OCI-LY7 (cell line): Measurements from ENCODE around the gene SH3BP1. TPM values are rescaled to one million over a fixed set of nuclear protein-coding genes. Genes with fewer than 3 reads are reported as not detected.

Experiments
- BruUV-seq: library from RNA; stranded (reverse); fragments of 400-500 nt; replicated peaks from 2 replicates; lab custom pipeline; 2021; lab: Mats Ljungman, UMichigan
- CTCF ChIA-PET: fragments of 300-600 bp; sonication (Branson Sonifier 250); formaldehyde crosslinking; loops from one replicate; lab custom pipeline; 2022; ENCODE audit warnings: antibody characterized with exemption; ENCODE audit not compliant: unreplicated experiment; lab: Charles Lee
- POLR2A ChIA-PET: fragments of 300-600 bp; sonication (Branson Sonifier 250); formaldehyde crosslinking; loops from one replicate; lab custom pipeline; 2022; ENCODE audit warnings: antibody characterized with exemption; lab: Charles Lee
- DNase-seq: peaks from one replicate; pipeline ENCODE4 v3.0.0-alpha.2; 2015; ENCODE audit warnings: low spot score
- H2AFZ ChIP-seq: fragments of 200-600 bp; sonication (generic), shearing (Covaris generic); 2 replicates; pipeline ENCODE4 v1.6.1; 2014; ENCODE audit warnings: mild to moderate bottlenecking, antibody characterized with exemption, low read length, moderate library complexity
- H3K27ac ChIP-seq: fragments of 200-600 bp; sonication (generic); 2 replicates; pipeline ENCODE4 v1.5.1; 2014; ENCODE audit warnings: mixed run types, low read depth, mild to moderate bottlenecking, moderate library complexity, low read length, inconsistent platforms; ENCODE audit not compliant: poor library complexity, severe bottlenecking
- H3K36me3 ChIP-seq: fragments of 200-600 bp; sonication (generic); 2 replicates; pipeline ENCODE4 v1.6.1; 2014; ENCODE audit warnings: mild to moderate bottlenecking, antibody characterized with exemption, low read length, moderate library complexity, mixed read lengths; ENCODE audit not compliant: insufficient read depth
- H3K4me1 ChIP-seq: fragments of 200-600 bp; sonication (generic); 2 replicates; pipeline ENCODE4 v1.5.1; 2014; ENCODE audit warnings: mild to moderate bottlenecking, low read length; ENCODE audit not compliant: insufficient read depth, poor library complexity, severe bottlenecking
- H3K4me2 ChIP-seq: fragments of 200-600 bp; sonication (generic); 2 replicates; pipeline ENCODE4 v1.6.1; 2014; ENCODE audit warnings: mild to moderate bottlenecking, low read length
- H3K4me3 ChIP-seq: fragments of 200-600 bp; sonication (generic); 2 replicates; pipeline ENCODE4 v1.5.1; 2014; ENCODE audit warnings: mild to moderate bottlenecking, low read depth, low read length; ENCODE audit not compliant: poor library complexity, severe bottlenecking
- H3K79me2 ChIP-seq: fragments of 200-600 bp; sonication (generic); 2 replicates; pipeline ENCODE4 v1.6.1; 2016; ENCODE audit warnings: low read depth, mild to moderate bottlenecking, low read length, moderate library complexity, mixed read lengths; ENCODE audit not compliant: insufficient read depth
- H3K9me2 ChIP-seq: fragments of 200-600 bp; sonication (generic); 2 replicates; pipeline ENCODE4 v1.6.1; 2016; ENCODE audit warnings: mild to moderate bottlenecking, low read length, mixed read lengths; ENCODE audit not compliant: insufficient read depth
- H3K9me3 ChIP-seq: fragments of 200-600 bp; sonication (generic); 2 replicates; pipeline ENCODE4 v1.6.1; 2014; ENCODE audit warnings: mild to moderate bottlenecking, mixed run types, low read length, mixed read lengths
- H4K20me1 ChIP-seq: fragments of 200-600 bp; sonication (generic); 2 replicates; pipeline ENCODE4 v1.6.1; 2014; ENCODE audit warnings: mild to moderate bottlenecking, antibody characterized with exemption, low read length, moderate library complexity, mixed read lengths; ENCODE audit not compliant: insufficient read depth
- EZH2phosphoT487 ChIP-seq: fragments of 200-600 bp; sonication (generic); IDR thresholded peaks from 2 replicates; pipeline ENCODE4 v1.6.1; 2018; ENCODE audit warnings: low read depth, borderline replicate concordance, mild to moderate bottlenecking, mixed run types, antibody characterized with exemption, low read length, moderate library complexity, mixed read lengths
- intact Hi-C: fragments of 100-400 bp; cut with micrococcal nuclease; formaldehyde crosslinking; loops from one replicate; pipeline ENCODE4 v1.10.0; 2022; ENCODE audit not compliant: unreplicated experiment
- total RNA-seq, 2 experiments: library from RNA; depleted of rRNA in 1 of 2; stranded (reverse); fragments of >200 nt in 1 of 2; shearing (Covaris generic) in 1 of 2; gene quantifications; 2 replicates each; pipeline ENCODE4 v1.2.3, GENCODE V29; 2014 to 2022
- TF ChIP-seq, protein P1 (sequence below): fragments of 200-600 bp; sonication (generic); conservative IDR thresholded peaks from 2 replicates; pipeline ENCODE4 v1.5.1; 2014; ENCODE audit warnings: mild to moderate bottlenecking, antibody characterized with exemption, low read length, moderate library complexity, mixed read lengths

Gene SH3BP1
- total RNA-seq, 2 experiments from 2014 or later = 15.3 to 48.4 TPM

DNA sequence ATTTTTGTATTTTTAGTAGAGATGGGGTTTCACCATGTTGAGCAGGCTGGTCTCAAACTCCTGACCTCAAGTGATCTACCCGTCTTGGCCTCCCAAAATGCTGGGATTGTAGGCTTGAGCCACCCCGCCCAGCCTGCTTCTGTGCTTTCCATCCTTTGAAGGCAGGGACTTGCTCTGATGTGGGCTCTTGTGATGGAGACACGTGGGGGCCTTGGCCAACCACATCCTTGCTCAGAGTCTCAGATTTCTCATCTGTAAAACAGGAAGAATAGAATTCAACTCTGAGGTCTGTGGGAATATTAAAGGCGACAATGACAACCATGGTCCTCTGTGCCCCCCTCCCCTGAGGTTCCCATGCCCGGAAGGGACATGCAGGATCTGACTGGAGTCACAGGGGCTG is 34.6 kb upstream of the SH3BP1 start:
- Histone ChIP-seq H3K4me3 (no peak overlapping the region), H2AFZ (peak overlapping the region; percentile 89), H3K9me2 (no peaks in the 10 kb centered on the region), H3K9me3 (no peaks in the 10 kb centered on the region), H3K79me2 (peaks cover 10% of the 10 kb centered on the region), H3K4me1 (peaks cover 34% of the 10 kb centered on the region), H3K4me2 (peak overlapping the region; percentile 30), H3K36me3 (no peaks in the 10 kb centered on the region), H4K20me1 (no peaks in the 10 kb centered on the region), H3K27ac (no peak overlapping the region)
- no TSS peak for BruUV-seq
- ChIA-PET CTCF (interaction anchor here (1.6 kb wide), 1 partner anchor 12 kb away, joined by 5 read pairs; no protein-coding TSS in a partner anchor), POLR2A (no interaction called here)
- intact Hi-C loops = loop anchor here (5.0 kb wide), 2 partner anchors 37 to 72 kb away; partner anchors contain the start of gene LGALS1
- DNase-seq = peak; percentile 41
- TF ChIP-seq EZH2phosphoT487 = no peak
- TF ChIP-seq, protein P1, sequence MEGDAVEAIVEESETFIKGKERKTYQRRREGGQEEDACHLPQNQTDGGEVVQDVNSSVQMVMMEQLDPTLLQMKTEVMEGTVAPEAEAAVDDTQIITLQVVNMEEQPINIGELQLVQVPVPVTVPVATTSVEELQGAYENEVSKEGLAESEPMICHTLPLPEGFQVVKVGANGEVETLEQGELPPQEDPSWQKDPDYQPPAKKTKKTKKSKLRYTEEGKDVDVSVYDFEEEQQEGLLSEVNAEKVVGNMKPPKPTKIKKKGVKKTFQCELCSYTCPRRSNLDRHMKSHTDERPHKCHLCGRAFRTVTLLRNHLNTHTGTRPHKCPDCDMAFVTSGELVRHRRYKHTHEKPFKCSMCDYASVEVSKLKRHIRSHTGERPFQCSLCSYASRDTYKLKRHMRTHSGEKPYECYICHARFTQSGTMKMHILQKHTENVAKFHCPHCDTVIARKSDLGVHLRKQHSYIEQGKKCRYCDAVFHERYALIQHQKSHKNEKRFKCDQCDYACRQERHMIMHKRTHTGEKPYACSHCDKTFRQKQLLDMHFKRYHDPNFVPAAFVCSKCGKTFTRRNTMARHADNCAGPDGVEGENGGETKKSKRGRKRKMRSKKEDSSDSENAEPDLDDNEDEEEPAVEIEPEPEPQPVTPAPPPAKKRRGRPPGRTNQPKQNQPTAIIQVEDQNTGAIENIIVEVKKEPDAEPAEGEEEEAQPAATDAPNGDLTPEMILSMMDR = no peak

GRCh38 chr22:37607010-37607934 is 32.2 kb upstream of the SH3BP1 start:
- H3K36me3 ChIP-seq = peaks cover 17% of the 10 kb centered on the region
- H4K20me1 ChIP-seq = no peaks in the 10 kb centered on the region
- intact Hi-C loops = loop anchor here (5.0 kb wide), 2 partner anchors 35 to 70 kb away; partner anchors contain the start of gene LGALS1
- no peaks in the 10 kb centered on the region for H3K9me2 ChIP-seq
- TF ChIP-seq, protein P1 = peak; percentile 99
- no peak for TF ChIP-seq EZH2phosphoT487
- no peaks in the 10 kb centered on the region for H3K9me3 ChIP-seq
- peak overlapping the region; percentile 94; the same call in 1 of the 2 replicates for H2AFZ ChIP-seq
- DNase-seq = peak; percentile 87
- BruUV-seq = no TSS peak
- H3K4me2 ChIP-seq = peak overlapping the region; percentile 94
- peaks cover 40% of the 10 kb centered on the region for H3K4me1 ChIP-seq
- H3K4me3 ChIP-seq = peak overlapping the region; percentile 63
- CTCF ChIA-PET = interaction anchor here (0.6 to 1.0 kb wide), 5 partner anchors 12 to 750 kb away, joined by 3 to 4 read pairs (median 3); no protein-coding TSS in a partner anchor
- POLR2A ChIA-PET = interaction anchor here (0.7 to 3.3 kb wide), 11 partner anchors 11 to 279 kb away, joined by 3 to 25 read pairs (median 4); partner anchors contain the start of genes NOL12 and PDXP
- H3K79me2 ChIP-seq = peaks cover 32% of the 10 kb centered on the region
- H3K27ac ChIP-seq = peak overlapping the region; percentile 90
